PFSK-1 (cell line): Measurements from ENCODE around the gene TDRD3. TPM values are rescaled to one million over a fixed set of nuclear protein-coding genes. Genes with fewer than 3 reads are reported as not detected.

Source experiments
- FOXP2 ChIP-seq: optimal IDR thresholded peaks from 2 replicates; pipeline ENCODE3; 2011; ENCODE audit warnings: borderline replicate concordance, control low read depth, inconsistent platforms; ENCODE audit not compliant: insufficient read depth; ENCODE audit errors: extremely low read length, extremely low read depth
- POLR2AphosphoS5 ChIP-seq: IDR thresholded peaks from 2 replicates; pipeline ENCODE4 v1.6.1; 2012; ENCODE audit warnings: low read depth, mild to moderate bottlenecking, control low read depth, low read length, moderate library complexity
- REST ChIP-seq, 2 experiments: IDR thresholded peaks; 2 replicates each; pipeline versions ENCODE4 v1.6.1 to v1.8.0; 2011 to 2012; ENCODE audit warnings: low read depth in 2 of 2, low read length in 2 of 2, control low read depth in 1 of 2, inconsistent platforms in 1 of 2, mild to moderate bottlenecking in 1 of 2, moderate library complexity in 1 of 2; ENCODE audit not compliant: insufficient read depth in 1 of 2
- SIN3A ChIP-seq: IDR thresholded peaks from 2 replicates; pipeline ENCODE4 v1.6.1; 2012; ENCODE audit warnings: mild to moderate bottlenecking, low read length, moderate library complexity, borderline replicate concordance; ENCODE audit not compliant: insufficient read depth
- TAF1 ChIP-seq: IDR thresholded peaks from 2 replicates; pipeline ENCODE4 v1.6.1; 2012; ENCODE audit warnings: low read length, control low read depth, borderline replicate concordance; ENCODE audit not compliant: insufficient read depth
- polyA plus RNA-seq: library from polyadenylated mRNA; unstranded; fragments of >200 nt; gene quantifications from one replicate; pipeline ENCODE4 v1.2.1, GENCODE V29; 2012; ENCODE audit warnings: low read depth, missing spikeins; ENCODE audit not compliant: insufficient read length

The TDRD3 gene
- polyA plus RNA-seq, result 4.8 TPM

GRCh38 chr13:60396783-60397703, at the start of gene TDRD3:
TSS of gene TDRD3 (plus strand) at chr13:60397220. CDS start at chr13:60397365, 145 bp downstream.
- TF ChIP-seq REST (IDR thresholded peaks at IDR 0.05; ENCODE audit: insufficient read depth in 1 of 2, low read depth in 2 of 2, low read length in 2 of 2) (no peak), TAF1 (peak; percentile 11; the same call in 1 of the 2 replicates), POLR2AphosphoS5 (peak; percentile 47; the same call in 1 of the 2 replicates), SIN3A (no peak)

- TF ChIP-seq POLR2AphosphoS5, result no peak
- no peak for TF ChIP-seq FOXP2
- no peak for TF ChIP-seq TAF1
- no peak for TF ChIP-seq SIN3A
- no peak for TF ChIP-seq REST (IDR thresholded peaks at IDR 0.05; ENCODE audit: insufficient read depth in 1 of 2, low read depth in 2 of 2, low read length in 2 of 2)
Observed at GRCh38 chr13:60347690-60348089, 49.3 kb upstream of the TDRD3 start.

GRCh38 chr13:60348097-60348496, 48.9 kb upstream of the TDRD3 start:
- TF ChIP-seq POLR2AphosphoS5 (no peak), REST (IDR thresholded peaks at IDR 0.05; ENCODE audit: insufficient read depth in 1 of 2, low read depth in 2 of 2, low read length in 2 of 2) (no peak), TAF1 (no peak), SIN3A (no peak), FOXP2 (no peak)

GRCh38 chr13:60351326-60351725, 45.7 kb upstream of the TDRD3 start:
- TF ChIP-seq REST (IDR thresholded peaks at IDR 0.05; ENCODE audit: insufficient read depth in 1 of 2, low read depth in 2 of 2, low read length in 2 of 2) (no peak), SIN3A (no peak), TAF1 (no peak), POLR2AphosphoS5 (no peak), FOXP2 (no peak)
